ENCODE data around the gene CACNA1S. TPM values are rescaled to one million over a fixed set of nuclear protein-coding genes. Genes with fewer than 3 reads are reported as not detected.

CACNA1S gene
- total and polyA plus RNA-seq, 10 donors = 0.04 to 0.17 (median 0.09) TPM; not detected in 7

DNA sequence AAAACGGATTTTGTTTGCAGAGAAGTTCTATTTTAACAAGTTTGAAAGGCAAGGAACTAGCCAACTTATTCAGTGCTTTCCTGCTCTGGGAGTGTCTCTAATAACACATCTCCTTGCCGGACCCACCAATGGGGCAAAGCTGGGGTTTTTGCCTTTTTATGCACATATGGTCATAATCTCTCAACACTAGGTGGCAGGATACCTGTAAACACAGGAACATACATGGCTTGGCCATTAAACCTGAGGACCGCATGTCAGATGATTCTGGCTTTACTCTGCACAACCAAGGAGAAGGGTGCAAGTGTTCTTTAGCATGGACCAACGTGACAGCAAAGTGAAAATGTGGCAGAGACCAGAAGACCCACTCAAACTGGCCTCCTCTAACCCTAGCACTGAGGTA is 37.2 kb upstream of the CACNA1S start:
- intact Hi-C loops (cut with DNase I; ENCODE audit: low total_unique reads) = no loop called here
- Histone ChIP-seq H3K27me3 (replicated peaks in 1 of 7) (no peaks in the 10 kb centered on the region), H3K27ac (no peak overlapping the region), H3K4me1 (peaks cover 5 to 31% (median 11%) of the 10 kb centered on the region in 6 donors), H3K36me3 (peaks cover 3 to 73% (median 32%) of the 10 kb centered on the region in 6 donors), H3K4me3 (no peak overlapping the region), H3K9me3 (no peaks in the 10 kb centered on the region)
- TF ChIP-seq POLR2A (IDR thresholded peaks at IDR 0.05) (no peak), POLR2AphosphoS5 (IDR thresholded peaks at IDR 0.05) (no peak)
- TF ChIP-seq, protein P1, sequence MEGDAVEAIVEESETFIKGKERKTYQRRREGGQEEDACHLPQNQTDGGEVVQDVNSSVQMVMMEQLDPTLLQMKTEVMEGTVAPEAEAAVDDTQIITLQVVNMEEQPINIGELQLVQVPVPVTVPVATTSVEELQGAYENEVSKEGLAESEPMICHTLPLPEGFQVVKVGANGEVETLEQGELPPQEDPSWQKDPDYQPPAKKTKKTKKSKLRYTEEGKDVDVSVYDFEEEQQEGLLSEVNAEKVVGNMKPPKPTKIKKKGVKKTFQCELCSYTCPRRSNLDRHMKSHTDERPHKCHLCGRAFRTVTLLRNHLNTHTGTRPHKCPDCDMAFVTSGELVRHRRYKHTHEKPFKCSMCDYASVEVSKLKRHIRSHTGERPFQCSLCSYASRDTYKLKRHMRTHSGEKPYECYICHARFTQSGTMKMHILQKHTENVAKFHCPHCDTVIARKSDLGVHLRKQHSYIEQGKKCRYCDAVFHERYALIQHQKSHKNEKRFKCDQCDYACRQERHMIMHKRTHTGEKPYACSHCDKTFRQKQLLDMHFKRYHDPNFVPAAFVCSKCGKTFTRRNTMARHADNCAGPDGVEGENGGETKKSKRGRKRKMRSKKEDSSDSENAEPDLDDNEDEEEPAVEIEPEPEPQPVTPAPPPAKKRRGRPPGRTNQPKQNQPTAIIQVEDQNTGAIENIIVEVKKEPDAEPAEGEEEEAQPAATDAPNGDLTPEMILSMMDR (IDR thresholded peaks at IDR 0.05 in 8 of 11, conservative IDR thresholded peaks at IDR 0.05 in 3 of 11) = peak in 4 of 11 experiments; percentile 27 to 49 (median 31)
- peak; percentile 13 for DNase-seq
- WGBS, 5 donors = 72 to 90% (median 83%) methylated on average over 4 of the region's 4 CpGs

DNA sequence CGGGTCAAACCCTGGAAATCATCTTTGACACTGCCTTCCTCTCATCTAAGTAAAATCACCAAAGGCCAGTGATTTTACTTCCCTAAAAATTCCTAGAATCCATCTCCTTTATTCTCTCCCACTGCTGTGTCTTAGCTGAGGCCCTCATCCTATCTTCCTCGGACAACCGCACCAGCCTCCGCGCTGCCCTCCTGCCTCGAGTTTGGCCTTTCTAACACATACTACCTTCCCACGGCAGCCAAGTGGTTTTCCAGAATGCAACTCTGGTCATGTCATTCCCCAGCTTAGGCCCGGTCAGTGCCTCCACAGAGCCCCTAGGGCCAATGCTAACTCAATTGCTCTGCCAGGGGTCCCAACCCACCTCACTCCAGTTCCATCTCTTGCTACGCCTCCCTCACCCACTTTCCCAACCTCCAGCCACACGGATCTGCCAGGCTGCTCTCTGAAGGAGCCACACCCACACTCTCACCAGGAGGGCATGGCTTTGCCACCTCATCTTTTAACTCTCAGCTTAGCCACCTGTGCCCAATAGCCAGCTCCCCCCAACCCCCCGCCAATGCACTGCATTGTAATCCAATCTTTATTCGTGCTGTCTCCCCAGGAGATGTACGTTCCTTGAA is 35.3 kb upstream of the CACNA1S start:
- TF ChIP-seq POLR2AphosphoS5 (IDR thresholded peaks at IDR 0.05) (no peak), POLR2A (IDR thresholded peaks at IDR 0.05) (no peak)
- TF ChIP-seq, protein P1 (IDR thresholded peaks at IDR 0.05 in 8 of 11, conservative IDR thresholded peaks at IDR 0.05 in 3 of 11) = no peak
- no peaks in the 10 kb centered on the region for H3K9me3 ChIP-seq
- intact Hi-C loops (cut with DNase I; ENCODE audit: low total_unique reads) = no loop called here
- no peak overlapping the region for H3K27ac ChIP-seq
- H3K4me3 ChIP-seq = no peak overlapping the region
- DNase-seq = peak; percentile 61
- 88 to 95% (median 92%) methylated on average over 12 to 13 of the region's 13 CpGs for WGBS, 5 donors
- H3K36me3 ChIP-seq = peaks cover 3 to 92% (median 51%) of the 10 kb centered on the region in 6 donors
- H3K27me3 ChIP-seq (replicated peaks in 1 of 7) = no peaks in the 10 kb centered on the region
- H3K4me1 ChIP-seq = peaks cover 0 to 15% (median 0%) of the 10 kb centered on the region in 6 donors

DNA sequence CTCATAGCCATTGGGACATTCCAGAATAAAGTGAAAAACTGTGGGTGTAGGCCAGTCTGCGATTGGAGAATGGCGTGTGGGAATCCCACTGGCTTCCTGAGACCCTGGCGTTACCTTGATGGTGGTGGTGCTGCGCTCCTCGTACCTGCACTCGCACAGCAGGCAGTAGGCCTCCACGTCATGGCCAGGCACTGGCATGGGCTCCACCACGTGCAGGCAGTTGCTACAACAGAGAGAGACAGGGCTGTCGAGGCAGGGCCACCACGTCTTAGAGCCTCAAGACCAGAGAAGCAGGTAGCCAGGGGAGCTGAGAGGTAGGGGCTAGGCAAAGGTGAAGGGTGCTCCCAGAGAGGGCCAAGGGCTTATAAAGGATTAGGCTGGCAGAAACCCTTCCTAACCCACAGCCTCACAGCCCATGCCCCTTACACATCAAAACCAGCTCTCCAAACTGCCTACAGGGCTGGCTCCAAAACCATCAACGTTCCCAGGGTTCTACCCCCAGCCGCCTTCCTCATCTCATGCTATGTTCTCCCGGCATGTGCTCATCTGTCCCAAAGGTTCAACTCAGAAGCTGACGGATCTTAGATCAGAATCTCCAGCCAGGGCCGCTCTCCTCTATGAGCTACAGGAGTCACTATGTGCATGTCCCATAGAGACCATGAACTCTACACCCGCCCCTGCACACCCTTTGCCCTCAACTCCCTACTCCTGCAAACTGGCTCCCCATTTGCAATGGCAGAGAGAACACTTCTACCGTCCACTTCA is 34.6 kb upstream of the CACNA1S start:
- Histone ChIP-seq H3K27me3 (replicated peaks in 1 of 7) (no peaks in the 10 kb centered on the region), H3K36me3 (peaks cover 3 to 99% (median 55%) of the 10 kb centered on the region in 6 donors), H3K4me1 (peaks cover 0 to 9% (median 0%) of the 10 kb centered on the region in 6 donors), H3K9me3 (no peaks in the 10 kb centered on the region), H3K4me3 (no peak overlapping the region), H3K27ac (no peak overlapping the region)
- 88 to 98% (median 91%) methylated on average over 11 to 17 of the region's 17 CpGs for WGBS, 5 donors
- intact Hi-C loops (cut with DNase I; ENCODE audit: low total_unique reads) = no loop called here
- no peak for TF ChIP-seq POLR2A (IDR thresholded peaks at IDR 0.05)
- no peak for TF ChIP-seq POLR2AphosphoS5 (IDR thresholded peaks at IDR 0.05)
- TF ChIP-seq, protein P1 (IDR thresholded peaks at IDR 0.05 in 8 of 11, conservative IDR thresholded peaks at IDR 0.05 in 3 of 11) = no peak
- DNase-seq = peak; percentile 67

DNA sequence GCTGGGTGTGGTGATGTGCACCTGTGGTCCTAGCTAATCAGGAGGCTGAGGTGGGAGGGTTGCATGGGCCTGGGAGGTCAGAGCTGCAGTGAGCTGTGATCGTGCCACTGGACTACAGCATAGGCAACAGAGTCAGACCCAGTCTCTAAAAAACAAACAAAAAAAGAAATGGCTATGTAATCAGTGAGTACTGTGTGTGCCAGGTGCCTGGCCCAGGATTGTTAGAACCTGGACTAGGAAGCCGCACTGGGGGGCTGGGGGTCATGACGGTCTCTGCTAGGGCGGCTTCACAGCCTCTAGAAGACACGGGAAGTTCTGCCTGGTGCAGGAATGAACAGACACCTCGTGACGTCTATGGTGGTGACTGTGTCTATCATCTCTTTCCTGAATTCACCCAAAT is 33.6 kb upstream of the CACNA1S start:
- H3K36me3 ChIP-seq = peaks cover 3 to 99% (median 59%) of the 10 kb centered on the region in 6 donors
- peak; percentile 52 for DNase-seq
- no peak overlapping the region for H3K27ac ChIP-seq
- H3K9me3 ChIP-seq = no peaks in the 10 kb centered on the region
- H3K4me3 ChIP-seq = no peak overlapping the region
- H3K4me1 ChIP-seq = peaks cover 0 to 6% (median 0%) of the 10 kb centered on the region in 6 donors
- TF ChIP-seq POLR2A (IDR thresholded peaks at IDR 0.05) (no peak), POLR2AphosphoS5 (IDR thresholded peaks at IDR 0.05) (no peak)
- 90 to 98% (median 93%) methylated on average over 7 of the region's 7 CpGs for WGBS, 5 donors
- intact Hi-C loops (cut with DNase I; ENCODE audit: low total_unique reads) = no loop called here
- no peaks in the 10 kb centered on the region for H3K27me3 ChIP-seq (replicated peaks in 1 of 7)
